Measurements from ENCODE around the gene KIAA1671. TPM values are rescaled to one million over a fixed set of nuclear protein-coding genes. Genes with fewer than 3 reads are reported as not detected.

The KIAA1671 gene
- polyA plus RNA-seq, 10 donors = 18.9 to 40.3 (median 31.2) TPM

- peak in 1 of 3 donors; percentile 44 for DNase-seq
These were observed 186.5 kb downstream of the KIAA1671 start for GRCh38 chr22:25139062-25139461.

- no peak for DNase-seq
These were observed 189.6 kb downstream of the KIAA1671 start for GRCh38 chr22:25142102-25142501.

- peak in 1 of 3 donors; percentile 51 for DNase-seq
These were observed 190.9 kb downstream of the KIAA1671 start for GRCh38 chr22:25143156-25144076.

GRCh38 chr22:25144522-25144921 lies 192.0 kb downstream of the KIAA1671 start:
- DNase-seq = no peak

GRCh38 chr22:25146307-25146706 lies 193.8 kb downstream of the KIAA1671 start:
- DNase-seq = no peak

- no peak for DNase-seq
These were observed 194.6 kb downstream of the KIAA1671 start for GRCh38 chr22:25146906-25147641.

- DNase-seq = no peak
These were observed 195.1 kb downstream of the KIAA1671 start for GRCh38 chr22:25147642-25147928.

- DNase-seq = peak in 1 of 3 donors; percentile 28
These were observed 195.7 kb downstream of the KIAA1671 start for GRCh38 chr22:25148149-25148691.

- no peak for DNase-seq
These were observed 196.5 kb downstream of the KIAA1671 start for GRCh38 chr22:25149014-25149413.

- peak in 1 of 3 donors; percentile 39 for DNase-seq
These were observed 201.6 kb downstream of the KIAA1671 start for GRCh38 chr22:25153961-25154666.

- DNase-seq = no peak
These were observed 202.1 kb downstream of the KIAA1671 start for GRCh38 chr22:25154667-25154999.

- no peak for DNase-seq
These were observed 204.2 kb downstream of the KIAA1671 start for GRCh38 chr22:25156736-25157135.

- DNase-seq = peak; percentile 57 to 71 (median 66)
These were observed 206.5 kb downstream of the KIAA1671 start for GRCh38 chr22:25159028-25159427.

GRCh38 chr22:25160120-25160996 lies 207.8 kb downstream of the KIAA1671 start:
- DNase-seq = no peak

- DNase-seq = no peak
These were observed 208.8 kb downstream of the KIAA1671 start for GRCh38 chr22:25161017-25161915.

- no peak for DNase-seq
These were observed 209.5 kb downstream of the KIAA1671 start for GRCh38 chr22:25161916-25162530.

- no peak for DNase-seq
These were observed 210.0 kb downstream of the KIAA1671 start for GRCh38 chr22:25162561-25162960.

GRCh38 chr22:25165785-25166184 lies 213.3 kb downstream of the KIAA1671 start:
- DNase-seq = no peak

- DNase-seq = no peak
These were observed 213.9 kb downstream of the KIAA1671 start for GRCh38 chr22:25166266-25167040.
